B cell (primary cell): ENCODE results near the gene NME7. TPM values are rescaled to one million over a fixed set of nuclear protein-coding genes. Genes with fewer than 3 reads are reported as not detected.

Source experiments
- ATAC-seq: fragments of 200-7000 bp; cut with Tn5 transposase; one replicate; pipeline ENCODE4 v1.10.0; 2021; ENCODE audit warnings: low read depth, mild to moderate bottlenecking, moderate number of reproducible peaks, moderate library complexity
- CTCF ChIA-PET: fragments of 350-600 bp; sonication (Branson Sonifier 250); formaldehyde crosslinking; loops from one replicate; lab custom pipeline; 2021; ENCODE audit warnings: antibody characterized with exemption, inconsistent platforms; lab: Charles Lee
- POLR2A ChIA-PET: fragments of 350-600 bp; sonication (Branson Sonifier 250); formaldehyde crosslinking; loops from one replicate; lab custom pipeline; 2021; ENCODE audit warnings: antibody characterized with exemption; lab: Charles Lee
- DNase-seq: peaks from one replicate; pipeline ENCODE4 v3.0.0; 2013
- H2AFZ ChIP-seq: 2 replicates; pipeline ENCODE4 v1.6.1; 2012; ENCODE audit warnings: mild to moderate bottlenecking, low read depth, low read length; ENCODE audit not compliant: insufficient read depth, poor library complexity, severe bottlenecking
- H3K27ac ChIP-seq, 2 donors: 1 replicate in 1 of 2; 2 replicates in 1 of 2; pipeline ENCODE4 v1.5.1; 2012 to 2013; ENCODE audit warnings: low read length in 2 of 2, mild to moderate bottlenecking in 2 of 2, moderate library complexity in 1 of 2
- H3K27me3 ChIP-seq, 4 experiments: fragments of 200-600 bp in 1 of 4; sonication (generic) in 1 of 4; replicated peaks in 1 of 4; 1 replicate in 2 of 4; 2 replicates in 2 of 4; pipeline versions ENCODE4 v1.6.1 to v1.7.0; 2013 to 2016; ENCODE audit warnings: low read length in 3 of 4, mild to moderate bottlenecking in 2 of 4, mixed read lengths in 1 of 4, moderate library complexity in 1 of 4; ENCODE audit not compliant: insufficient read depth in 4 of 4, control insufficient read depth in 3 of 4; ENCODE audit errors: control extremely low read depth in 1 of 4
- H3K36me3 ChIP-seq, 2 experiments: replicated peaks in 1 of 2; 1 replicate in 1 of 2; 2 replicates in 1 of 2; pipeline versions ENCODE4 v1.6.1 to v1.7.1; 2013; ENCODE audit warnings: low read length in 1 of 2; ENCODE audit not compliant: insufficient read depth in 2 of 2, control insufficient read depth in 1 of 2; ENCODE audit errors: control extremely low read depth in 1 of 2, extremely low read depth in 1 of 2
- H3K4me1 ChIP-seq, 2 donors: fragments of 200-600 bp in 1 of 2; sonication (generic) in 1 of 2; 1 replicate in 1 of 2; 2 replicates in 1 of 2; pipeline versions ENCODE4 v1.5.1 to v1.6.1; 2013 to 2017; ENCODE audit warnings: low read length in 2 of 2; ENCODE audit not compliant: control insufficient read depth in 2 of 2, insufficient read depth in 2 of 2
- H3K4me2 ChIP-seq: replicated peaks from 2 replicates; pipeline ENCODE3; 2012; ENCODE audit warnings: mild to moderate bottlenecking, low read depth, low read length; ENCODE audit not compliant: poor library complexity, severe bottlenecking
- H3K4me3 ChIP-seq, 5 experiments: fragments of 200-600 bp in 1 of 5; sonication (generic) in 1 of 5; 1 replicate in 3 of 5; 2 replicates in 2 of 5; pipeline versions ENCODE4 v1.5.1 to v1.7.0; 2011 to 2016; ENCODE audit warnings: low read length in 4 of 5, mild to moderate bottlenecking in 4 of 5, low read depth in 2 of 5, control low read depth in 1 of 5, moderate library complexity in 1 of 5; ENCODE audit not compliant: insufficient read depth in 1 of 5; ENCODE audit errors: control extremely low read depth in 1 of 5, extremely low read depth in 1 of 5
- H3K79me2 ChIP-seq: fragments of 200-600 bp; sonication (generic); one replicate; pipeline ENCODE4 v1.6.0; 2016; ENCODE audit warnings: low read length; ENCODE audit not compliant: control insufficient read depth, insufficient read depth
- H3K9ac ChIP-seq: fragments of 200-600 bp; sonication (generic); 2 replicates; pipeline ENCODE4 v1.6.1; 2017; ENCODE audit warnings: mild to moderate bottlenecking, low read length, moderate library complexity
- H3K9me3 ChIP-seq, 3 donors: one replicate each; pipeline versions ENCODE4 v1.6.1 to v1.7.1; 2013; ENCODE audit warnings: low read length in 2 of 3; ENCODE audit not compliant: control insufficient read depth in 2 of 3, insufficient read depth in 1 of 3; ENCODE audit errors: control extremely low read depth in 1 of 3
- H4K20me1 ChIP-seq: 2 replicates; pipeline ENCODE4 v1.6.0; 2012; ENCODE audit warnings: mild to moderate bottlenecking, low read length; ENCODE audit not compliant: insufficient read depth, control insufficient read depth, poor library complexity, severe bottlenecking
- H3K27ac Mint-ChIP-seq: one replicate; pipeline ENCODE4 v1.8.0; 2021; ENCODE audit warnings: mixed read lengths
- H3K27me3 Mint-ChIP-seq: one replicate; pipeline ENCODE4 v1.8.0; 2021; ENCODE audit warnings: mixed read lengths
- H3K4me1 Mint-ChIP-seq: one replicate; pipeline ENCODE4 v1.8.0; 2021; ENCODE audit warnings: mixed read lengths
- H3K4me3 Mint-ChIP-seq: one replicate; pipeline ENCODE4 v1.8.0; 2021; ENCODE audit warnings: mixed read lengths
- H3K9me3 Mint-ChIP-seq: one replicate; pipeline ENCODE4 v1.8.0; 2022; ENCODE audit warnings: mixed read lengths; ENCODE audit not compliant: insufficient read depth
- EZH2 ChIP-seq: IDR thresholded peaks from 2 replicates; pipeline ENCODE4 v1.6.1; 2012; ENCODE audit warnings: borderline replicate concordance, low read depth, mild to moderate bottlenecking, moderate library complexity, low read length; ENCODE audit not compliant: insufficient read depth, poor library complexity, severe bottlenecking
- WGBS: methylation state at CpG from one replicate; pipeline ENCODE4 v1.1.5; 2013; ENCODE audit warnings: missing lambda C conversion rate; ENCODE audit not compliant: insufficient coverage; 5-methylcytosine and 5-hydroxymethylcytosine counted together
- intact Hi-C: fragments of 100-400 bp; cut with micrococcal nuclease; formaldehyde crosslinking; loops from one replicate; pipeline ENCODE4 v1.10.0; 2022
- polyA plus RNA-seq: library from polyadenylated mRNA; depleted of rRNA; stranded (reverse); fragments of >200 nt; gene quantifications from 2 replicates; pipeline ENCODE4 v1.2.3, GENCODE V29; 2012
- total RNA-seq, 2 donors: library from RNA; stranded (reverse); fragments of 120-200 nt in 1 of 2; gene quantifications; 1 replicate in 1 of 2; 2 replicates in 1 of 2; pipeline versions ENCODE4 v1.2.3 to v1.2.4, GENCODE V29; 2013 to 2022
- TF ChIP-seq, protein P1 (sequence below): fragments of 200-600 bp; IDR thresholded peaks from one replicate; pipeline ENCODE4 v1.8.0; 2022; ENCODE audit warnings: antibody characterized with exemption, mild to moderate bottlenecking

Gene NME7
- total and polyA plus RNA-seq, 2 donors (not counting 1 experiment from before 2014, with no cell fraction given), result 3.3 to 14.3 TPM

DNA sequence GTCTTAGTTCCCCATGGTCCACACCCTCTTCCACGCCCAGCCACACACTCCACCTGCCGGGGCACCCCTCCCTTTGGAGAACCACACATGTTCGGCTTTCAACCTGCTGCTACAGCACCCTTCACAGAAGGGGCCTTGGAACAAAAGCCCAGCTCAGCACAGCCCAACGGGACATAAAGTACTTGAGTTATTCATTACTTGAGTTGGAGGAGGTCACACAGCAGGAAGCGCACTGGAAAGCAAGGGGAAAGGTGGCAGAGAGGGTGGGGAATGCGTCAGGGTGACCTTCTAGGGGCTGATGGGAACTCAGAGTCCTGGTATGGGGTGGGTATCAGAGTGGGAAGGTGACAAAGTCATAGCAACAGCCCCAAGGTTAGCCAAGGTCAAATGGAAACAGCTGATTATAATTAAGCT, 264.1 kb downstream of the NME7 start:
- Histone ChIP-seq H2AFZ (no peak overlapping the region), H3K79me2 (no peaks in the 10 kb centered on the region)

GRCh38 chr1:169103002-169103401, 264.6 kb downstream of the NME7 start:
- Histone ChIP-seq H3K27me3 (peaks cover 0 to 45% (median 22%) of the 10 kb centered on the region in 4 experiments), H3K4me1 (peaks cover 17 to 18% of the 10 kb centered on the region in 2 donors), H4K20me1 (no peaks in the 10 kb centered on the region), H3K36me3 (no peaks in the 10 kb centered on the region), H3K27ac (no peak overlapping the region), H3K9me3 (no peaks in the 10 kb centered on the region), H3K4me3 (no peak overlapping the region), H2AFZ (no peak overlapping the region), H3K4me2 (no peak overlapping the region), H3K9ac (no peak overlapping the region), H3K79me2 (no peaks in the 10 kb centered on the region)
- no peak for TF ChIP-seq EZH2
- TF ChIP-seq, protein P1, sequence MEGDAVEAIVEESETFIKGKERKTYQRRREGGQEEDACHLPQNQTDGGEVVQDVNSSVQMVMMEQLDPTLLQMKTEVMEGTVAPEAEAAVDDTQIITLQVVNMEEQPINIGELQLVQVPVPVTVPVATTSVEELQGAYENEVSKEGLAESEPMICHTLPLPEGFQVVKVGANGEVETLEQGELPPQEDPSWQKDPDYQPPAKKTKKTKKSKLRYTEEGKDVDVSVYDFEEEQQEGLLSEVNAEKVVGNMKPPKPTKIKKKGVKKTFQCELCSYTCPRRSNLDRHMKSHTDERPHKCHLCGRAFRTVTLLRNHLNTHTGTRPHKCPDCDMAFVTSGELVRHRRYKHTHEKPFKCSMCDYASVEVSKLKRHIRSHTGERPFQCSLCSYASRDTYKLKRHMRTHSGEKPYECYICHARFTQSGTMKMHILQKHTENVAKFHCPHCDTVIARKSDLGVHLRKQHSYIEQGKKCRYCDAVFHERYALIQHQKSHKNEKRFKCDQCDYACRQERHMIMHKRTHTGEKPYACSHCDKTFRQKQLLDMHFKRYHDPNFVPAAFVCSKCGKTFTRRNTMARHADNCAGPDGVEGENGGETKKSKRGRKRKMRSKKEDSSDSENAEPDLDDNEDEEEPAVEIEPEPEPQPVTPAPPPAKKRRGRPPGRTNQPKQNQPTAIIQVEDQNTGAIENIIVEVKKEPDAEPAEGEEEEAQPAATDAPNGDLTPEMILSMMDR, result no peak
- DNase-seq, result no peak
- 97% methylated on average over 5 of the region's 5 CpGs for WGBS
- intact Hi-C loops, result no loop called here
- ChIA-PET POLR2A (no interaction called here), CTCF (no interaction called here)
- H3K4me3 Mint-ChIP-seq, result no peak overlapping the region
- no peak overlapping the region for H3K27ac Mint-ChIP-seq
- H3K9me3 Mint-ChIP-seq, result no peaks in the 10 kb centered on the region
- H3K27me3 Mint-ChIP-seq, result peaks cover 31% of the 10 kb centered on the region
- ATAC-seq, result no peak
- H3K4me1 Mint-ChIP-seq, result peaks cover 17% of the 10 kb centered on the region

More for the DNA sequence above, 264.1 kb downstream of the NME7 start:
- no peak overlapping the region for H3K4me3 ChIP-seq
- ATAC-seq (no peak), DNase-seq (no peak)
- peaks cover 17 to 18% of the 10 kb centered on the region in 2 donors for H3K4me1 ChIP-seq
- H3K9ac ChIP-seq, result no peak overlapping the region
- ChIA-PET CTCF (no interaction called here), POLR2A (no interaction called here)
- H3K27ac ChIP-seq, result no peak overlapping the region
- Mint-ChIP-seq H3K4me1 (peaks cover 15% of the 10 kb centered on the region), H3K27ac (no peak overlapping the region), H3K27me3 (peaks cover 34% of the 10 kb centered on the region), H3K9me3 (no peaks in the 10 kb centered on the region), H3K4me3 (no peak overlapping the region)
- WGBS, result 80% methylated on average over 5 of the region's 6 CpGs
- peaks cover 0 to 46% (median 22%) of the 10 kb centered on the region in 4 experiments for H3K27me3 ChIP-seq
- no peaks in the 10 kb centered on the region for H3K36me3 ChIP-seq
- H4K20me1 ChIP-seq, result no peaks in the 10 kb centered on the region
- TF ChIP-seq, protein P1, result no peak
- TF ChIP-seq EZH2, result no peak
- intact Hi-C loops, result no loop called here
- H3K9me3 ChIP-seq, result no peaks in the 10 kb centered on the region
- H3K4me2 ChIP-seq, result no peak overlapping the region
